NCI-H187 treated with DMSO at 0.1 percent for 48 hours (cell line): ENCODE results near the gene NPLOC4.
"Not testable (repeated sequence)": the region's sequence is repeated elsewhere in the genome, so short reads cannot be mapped to it uniquely, and the experiment has no call there.

ENCODE experiments used
- DNase-seq: peaks from one replicate; lab custom pipeline; 2025; lab: John Stamatoyannopoulos, UW

The NPLOC4 gene

GRCh38 chr17:81636505-81637288 is at the start of gene NPLOC4, which contains the start of gene TSPAN10:
TSS of gene NPLOC4 (minus strand) at chr17:81637112. CDS start at chr17:81636930, 182 bp downstream.
TSS of gene TSPAN10 (plus strand) at chr17:81637196. CDS start at chr17:81642413, 5,217 bp downstream.
- peak; percentile 29 for DNase-seq

GRCh38 chr17:81686614-81687013 is 49.7 kb upstream of the NPLOC4 start:
- no peak for DNase-seq

GRCh38 chr17:81685108-81685507 is 48.2 kb upstream of the NPLOC4 start:
- no peak for DNase-seq

GRCh38 chr17:81684442-81684911 is 47.6 kb upstream of the NPLOC4 start:
- DNase-seq = no peak

DNA sequence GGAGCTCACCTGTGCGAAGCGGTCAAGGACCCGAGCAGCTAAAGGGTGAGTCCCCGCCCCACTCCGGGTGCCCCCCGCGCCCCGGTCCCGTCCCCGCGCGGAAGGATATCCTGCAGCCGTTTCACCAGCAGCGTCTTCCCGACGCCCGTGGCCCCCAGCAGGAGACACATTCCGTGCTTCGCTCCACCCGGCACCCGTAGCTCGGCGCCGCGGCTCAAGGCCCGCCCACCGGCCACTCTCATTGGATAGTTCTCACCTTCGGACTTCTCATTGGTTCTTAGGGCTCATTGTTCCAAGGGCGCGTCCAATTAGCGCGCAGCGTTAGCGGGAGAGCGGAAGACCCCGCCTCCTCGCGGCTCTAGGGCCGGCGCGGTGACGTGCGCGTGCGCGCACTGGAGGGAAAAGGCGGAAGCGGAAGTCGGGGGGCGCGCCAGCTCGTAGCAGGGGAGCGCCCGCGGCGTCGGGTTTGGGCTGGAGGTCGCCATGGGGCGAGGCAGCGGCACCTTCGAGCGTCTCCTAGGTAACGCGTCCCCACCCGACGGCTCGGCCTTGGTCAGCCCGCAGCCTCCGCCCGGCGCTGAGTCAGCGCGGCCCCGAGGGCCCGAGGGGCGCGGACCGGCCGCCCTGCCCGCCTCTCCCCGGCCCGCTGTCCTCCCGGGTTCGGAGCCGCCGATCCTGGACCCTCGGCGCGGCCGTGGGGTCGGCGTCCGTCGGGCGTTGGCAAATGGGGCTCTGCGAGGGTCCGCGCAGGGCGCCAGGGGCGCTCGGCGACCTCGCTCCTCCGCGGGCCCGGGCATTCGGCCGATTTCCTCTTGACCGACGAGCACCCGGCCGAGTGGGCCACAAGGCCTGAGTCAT is 46.9 kb upstream of the NPLOC4 start, which contains the start of the genes ARL16 and HGS:
Gene ARL16 (minus strand): TSS at position 214 of the 858 bp plus-strand sequence. CDS start 44 bp downstream, at position 170.
Gene HGS (plus strand): TSS at position 428 of the 858 bp plus-strand sequence. CDS start 56 bp downstream, at position 484.
- DNase-seq = peak; percentile 90

- DNase-seq = no peak
Measured at GRCh38 chr17:81683208-81683583, 46.3 kb upstream of the NPLOC4 start.

DNA sequence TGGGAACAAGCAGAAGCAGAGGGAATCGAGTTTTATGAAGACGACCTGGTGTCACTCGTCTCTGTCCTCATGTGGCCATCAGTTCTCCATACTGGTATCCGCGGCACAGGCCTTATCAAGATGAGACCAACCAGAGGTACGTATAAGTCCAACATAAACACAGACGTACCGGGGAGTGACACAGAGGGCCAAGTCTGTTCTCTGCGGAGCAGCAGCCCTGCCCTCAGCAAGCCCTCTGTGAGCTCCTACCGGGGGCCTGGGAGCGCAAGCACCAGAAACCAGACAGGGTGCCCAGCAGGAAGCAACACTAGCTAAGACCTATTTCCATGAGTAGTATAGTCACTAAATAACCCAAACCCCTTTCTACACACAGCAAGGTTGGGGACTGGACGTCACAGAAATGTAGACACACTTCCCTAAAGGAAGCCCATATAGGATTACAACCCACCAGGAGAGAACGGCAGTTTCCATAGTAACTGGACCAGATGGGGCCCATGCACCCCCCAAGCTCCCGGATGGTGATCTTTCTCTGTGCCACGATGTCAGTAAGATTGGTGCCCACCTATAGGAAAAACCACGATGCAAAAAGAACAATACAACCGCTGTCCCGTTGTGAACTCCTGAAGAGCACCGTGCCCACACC is 45.8 kb upstream of the NPLOC4 start:
- no peak for DNase-seq

- no peak for DNase-seq
Measured at GRCh38 chr17:81681672-81682071, 44.8 kb upstream of the NPLOC4 start.

DNA sequence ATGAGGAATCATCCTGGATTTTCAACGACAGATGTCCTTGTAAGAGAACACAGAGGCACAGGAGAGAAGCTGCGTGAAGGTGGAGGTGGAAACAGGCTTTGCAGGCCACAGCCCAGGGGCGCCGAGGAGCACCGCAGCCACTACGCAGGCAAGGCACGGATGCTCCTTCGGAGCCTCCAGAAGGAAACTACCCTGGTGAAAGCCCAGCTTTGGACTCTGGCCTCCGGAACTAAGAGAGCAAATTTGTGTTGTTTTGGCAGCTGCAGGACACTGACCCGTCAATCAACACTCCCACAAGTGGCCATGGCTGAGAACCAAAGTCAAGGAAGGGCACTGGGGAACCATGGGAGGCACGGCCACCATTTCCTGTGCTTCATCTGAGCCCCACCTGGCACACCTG is 43.2 kb upstream of the NPLOC4 start:
- no peak for DNase-seq

DNA sequence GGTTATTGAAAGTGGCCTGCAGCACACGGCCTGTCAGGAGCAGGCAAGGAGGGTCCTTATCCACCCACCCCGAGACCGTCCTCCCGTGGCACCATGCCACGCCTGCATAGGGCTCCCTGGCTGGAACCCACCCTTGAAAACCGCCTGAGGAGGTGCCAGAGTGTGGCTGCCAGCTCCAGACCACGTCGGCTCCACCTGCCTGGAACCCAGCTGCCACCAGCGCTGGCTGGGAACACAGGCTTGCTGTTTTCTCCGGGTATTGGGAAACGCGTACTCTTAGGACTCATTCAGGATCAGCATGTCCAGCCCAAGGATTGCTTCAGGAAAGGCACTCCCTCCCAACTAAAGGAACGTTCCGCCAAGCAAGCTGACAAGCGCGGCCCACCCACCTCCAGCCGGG is 40.0 kb upstream of the NPLOC4 start:
- no peak for DNase-seq

DNA sequence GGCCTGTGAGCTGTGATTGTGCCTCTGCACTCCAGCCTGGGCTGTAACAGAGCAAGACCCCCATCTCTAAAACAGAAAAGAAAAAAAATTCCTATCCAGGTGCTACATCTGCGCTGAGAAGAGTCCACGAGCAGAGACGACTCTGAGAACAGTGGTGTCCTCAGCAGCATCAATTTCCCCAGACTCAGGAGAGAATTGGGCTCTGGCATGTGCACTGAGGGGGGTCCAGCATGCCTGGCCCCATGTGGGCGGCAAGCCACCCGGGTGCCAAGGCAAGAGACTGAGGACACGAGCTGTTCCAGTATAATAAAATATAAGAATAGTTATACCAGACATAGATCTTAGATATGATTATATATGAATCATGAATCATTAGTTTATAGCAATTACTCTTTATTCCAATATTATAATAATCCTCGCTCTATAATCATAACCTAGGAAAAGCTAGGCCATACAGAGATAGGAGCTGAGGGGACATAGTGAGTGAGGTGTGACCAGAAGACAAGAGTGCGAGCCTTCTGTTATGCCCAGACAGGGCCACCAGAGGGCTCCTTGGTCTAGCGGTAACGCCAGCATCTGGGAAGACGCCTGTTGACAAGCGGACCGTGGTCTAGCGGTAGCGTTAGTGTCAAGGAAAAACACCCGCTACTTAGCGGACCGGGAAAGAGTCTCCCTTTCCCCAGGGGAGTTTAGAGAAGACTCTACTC is 38.8 kb upstream of the NPLOC4 start:
- not testable (repeated sequence) for DNase-seq

DNA sequence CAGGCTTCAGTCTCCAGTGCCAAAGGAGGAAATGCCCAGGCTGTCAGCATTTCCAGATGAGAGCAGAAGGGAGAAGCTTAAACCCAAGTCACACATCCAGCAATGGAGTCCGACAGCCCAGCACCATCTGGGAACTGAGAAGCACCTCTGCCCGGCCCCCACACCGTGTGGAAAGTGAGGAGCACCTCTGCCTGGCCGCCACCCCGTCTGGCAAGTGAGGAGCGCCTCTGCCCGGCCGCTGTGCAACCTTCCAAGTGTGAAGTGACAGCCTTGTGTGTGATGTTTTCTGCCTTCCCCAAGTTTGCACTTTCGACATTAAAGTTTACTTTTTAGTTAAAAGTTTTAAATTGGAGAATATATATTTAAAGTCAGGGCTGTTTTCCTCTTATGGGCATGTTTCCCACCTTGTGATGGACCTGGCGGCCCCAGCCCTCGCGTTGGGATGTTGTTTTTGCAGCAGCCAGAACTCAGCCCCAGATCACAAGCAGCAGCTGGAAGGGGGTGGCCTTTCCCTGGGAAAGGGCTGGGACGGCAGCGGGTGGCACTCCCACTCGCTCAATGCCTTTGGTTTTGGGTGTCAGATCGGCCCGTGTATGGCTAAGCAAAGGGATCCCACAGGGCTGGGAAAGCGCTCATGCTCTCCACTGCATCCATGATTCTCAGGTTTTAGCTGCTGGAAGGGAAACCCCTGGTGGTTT is 36.8 kb upstream of the NPLOC4 start:
- DNase-seq = no peak

GRCh38 chr17:81672954-81673353 is 36.0 kb upstream of the NPLOC4 start:
- no peak for DNase-seq

GRCh38 chr17:81672504-81672903 is 35.6 kb upstream of the NPLOC4 start:
- no peak for DNase-seq

- no peak for DNase-seq
Measured at GRCh38 chr17:81667754-81668153, 30.8 kb upstream of the NPLOC4 start.

DNA sequence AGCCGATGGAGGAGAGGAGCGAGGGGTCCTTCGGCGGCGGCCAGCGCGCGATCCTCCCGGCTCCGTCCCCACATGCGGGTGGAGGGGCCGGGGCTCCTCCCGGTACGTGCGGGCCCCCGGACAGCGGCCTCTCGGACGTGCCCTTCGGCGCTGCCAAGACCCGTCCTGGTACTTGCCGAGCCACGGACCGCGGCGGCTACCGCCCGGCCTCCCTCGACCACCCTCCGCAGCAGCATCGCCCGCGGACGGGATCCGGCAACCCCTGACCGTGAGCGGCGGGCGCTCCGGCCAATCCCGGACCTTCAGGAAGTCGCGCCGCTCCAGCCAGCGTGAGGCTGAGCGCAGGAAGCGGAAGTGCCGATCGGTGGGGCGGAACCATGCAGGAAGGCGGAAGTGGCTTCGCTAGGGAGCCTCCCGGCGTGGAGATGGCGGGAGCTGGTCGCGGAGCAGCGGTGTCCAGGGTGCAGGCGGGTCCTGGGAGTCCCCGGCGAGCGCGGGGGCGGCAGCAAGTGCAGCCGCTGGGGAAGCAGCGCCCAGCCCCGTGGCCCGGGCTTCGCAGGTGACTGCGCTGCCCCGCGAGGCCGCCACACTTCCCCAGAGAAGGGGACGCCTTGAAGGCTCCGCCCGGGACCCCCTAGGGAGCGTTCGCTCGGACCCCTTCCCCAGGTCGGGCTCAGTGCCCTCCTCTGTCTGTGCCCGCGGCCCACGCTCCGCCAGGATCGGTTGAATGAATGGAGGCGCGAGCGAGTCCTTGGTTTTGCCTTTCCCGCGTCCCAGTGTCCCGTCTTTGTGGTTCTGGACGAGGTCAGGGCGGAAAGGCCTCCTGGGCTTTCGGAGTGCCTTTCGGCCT is 29.7 kb upstream of the NPLOC4 start, which contains the start of the genes CCDC137 and OXLD1:
Gene CCDC137 (plus strand): TSS at position 396 of the 850 bp plus-strand sequence. CDS start 30 bp downstream, at position 426.
Gene OXLD1 (minus strand): TSS at position 264 of the 850 bp plus-strand sequence. CDS start 28 bp downstream, at position 236.
- peak; percentile 65 for DNase-seq

- DNase-seq = no peak
Measured at GRCh38 chr17:81666092-81666341, 29.1 kb upstream of the NPLOC4 start.

- DNase-seq = no peak
Measured at GRCh38 chr17:81665205-81666091, 28.5 kb upstream of the NPLOC4 start.

GRCh38 chr17:81664051-81664470 is 27.1 kb upstream of the NPLOC4 start:
- no peak for DNase-seq
